ENCODE data around the gene SPEM1. TPM values are rescaled to one million over a fixed set of nuclear protein-coding genes. Genes with fewer than 3 reads are reported as not detected.

The SPEM1 gene
- total RNA-seq, 1 experiment from 2014 or later: 1.1 TPM

DNA sequence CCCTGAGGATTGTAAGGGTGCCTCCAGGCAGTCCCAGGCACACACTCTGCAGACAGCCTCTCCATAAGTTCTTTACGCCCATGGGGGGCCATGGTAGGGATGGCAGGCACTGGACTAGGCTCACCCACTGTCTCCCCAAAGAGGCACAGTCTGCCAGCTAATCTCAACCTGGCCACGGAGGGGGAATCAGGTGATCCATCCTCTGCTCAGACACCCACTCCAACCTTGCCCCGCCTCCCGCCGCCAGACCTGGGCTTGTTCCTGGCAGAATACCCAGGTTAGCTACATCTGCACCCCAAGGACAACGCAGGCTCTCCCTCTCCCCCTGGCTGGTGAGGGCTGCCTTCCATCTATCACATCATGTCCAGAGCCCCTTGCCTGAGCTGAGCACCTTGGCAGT lies 11.3 kb upstream of the SPEM1 start:
- H3K9me3 ChIP-seq (ENCODE audit: insufficient read depth, low read depth): no peaks in the 10 kb centered on the region
- no TSS peak for BruUV-seq (replicated peaks)
- no peaks in the 10 kb centered on the region for H3K9me2 ChIP-seq (ENCODE audit: insufficient read depth)
- H3K4me2 ChIP-seq: no peak overlapping the region
- no peak overlapping the region for H3K4me3 ChIP-seq
- ChIA-PET CTCF (no interaction called here), POLR2A (ENCODE audit: unreplicated experiment) (no interaction called here)
- TF ChIP-seq, protein P1, sequence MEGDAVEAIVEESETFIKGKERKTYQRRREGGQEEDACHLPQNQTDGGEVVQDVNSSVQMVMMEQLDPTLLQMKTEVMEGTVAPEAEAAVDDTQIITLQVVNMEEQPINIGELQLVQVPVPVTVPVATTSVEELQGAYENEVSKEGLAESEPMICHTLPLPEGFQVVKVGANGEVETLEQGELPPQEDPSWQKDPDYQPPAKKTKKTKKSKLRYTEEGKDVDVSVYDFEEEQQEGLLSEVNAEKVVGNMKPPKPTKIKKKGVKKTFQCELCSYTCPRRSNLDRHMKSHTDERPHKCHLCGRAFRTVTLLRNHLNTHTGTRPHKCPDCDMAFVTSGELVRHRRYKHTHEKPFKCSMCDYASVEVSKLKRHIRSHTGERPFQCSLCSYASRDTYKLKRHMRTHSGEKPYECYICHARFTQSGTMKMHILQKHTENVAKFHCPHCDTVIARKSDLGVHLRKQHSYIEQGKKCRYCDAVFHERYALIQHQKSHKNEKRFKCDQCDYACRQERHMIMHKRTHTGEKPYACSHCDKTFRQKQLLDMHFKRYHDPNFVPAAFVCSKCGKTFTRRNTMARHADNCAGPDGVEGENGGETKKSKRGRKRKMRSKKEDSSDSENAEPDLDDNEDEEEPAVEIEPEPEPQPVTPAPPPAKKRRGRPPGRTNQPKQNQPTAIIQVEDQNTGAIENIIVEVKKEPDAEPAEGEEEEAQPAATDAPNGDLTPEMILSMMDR (conservative IDR thresholded peaks at IDR 0.05): no peak
- no peak for TF ChIP-seq EZH2 (IDR thresholded peaks at IDR 0.05; ENCODE audit: low read depth)
- no peak overlapping the region for H3K27ac ChIP-seq
- no peaks in the 10 kb centered on the region for H3K27me3 ChIP-seq (ENCODE audit: insufficient read depth, low read depth)
- H3K79me2 ChIP-seq (ENCODE audit: low read depth): no peaks in the 10 kb centered on the region
- H3K4me1 ChIP-seq (replicated peaks; ENCODE audit: insufficient read depth): no peaks in the 10 kb centered on the region; the same call in 1 of the 2 replicates
- intact Hi-C loops (cut with micrococcal nuclease; ENCODE audit: unreplicated experiment): no loop called here
- no peaks in the 10 kb centered on the region for H3F3A ChIP-seq (ENCODE audit: insufficient read depth, low read depth)
- H4K20me1 ChIP-seq (ENCODE audit: insufficient read depth): no peaks in the 10 kb centered on the region
- no peak for DNase-seq
- H2AFZ ChIP-seq: no peak overlapping the region
- H3K36me3 ChIP-seq (ENCODE audit: low read depth): no peaks in the 10 kb centered on the region

DNA sequence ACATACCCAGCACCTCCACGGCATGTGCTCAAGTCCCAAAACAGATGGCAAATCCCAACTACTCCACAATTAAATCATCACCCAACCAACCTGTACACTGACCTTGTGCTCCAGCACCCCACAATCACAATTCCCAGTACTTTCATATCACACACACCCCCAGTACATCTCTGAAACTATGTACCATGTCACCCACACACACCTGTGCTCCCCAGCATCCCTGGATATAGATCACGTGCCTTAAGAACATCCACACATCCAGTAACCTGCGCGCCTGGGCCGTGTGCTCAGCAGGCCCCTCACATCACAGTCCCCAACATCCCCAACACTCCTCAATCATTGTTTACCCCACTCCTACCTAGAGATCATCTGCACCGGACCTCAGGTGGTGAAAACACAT lies 10.4 kb upstream of the SPEM1 start:
- Histone ChIP-seq H3K79me2 (ENCODE audit: low read depth) (no peaks in the 10 kb centered on the region), H3K4me3 (no peak overlapping the region), H3K36me3 (ENCODE audit: low read depth) (no peaks in the 10 kb centered on the region), H3K9me3 (ENCODE audit: insufficient read depth, low read depth) (no peaks in the 10 kb centered on the region), H3K4me1 (replicated peaks; ENCODE audit: insufficient read depth) (no peaks in the 10 kb centered on the region; the same call in 1 of the 2 replicates), H4K20me1 (ENCODE audit: insufficient read depth) (no peaks in the 10 kb centered on the region), H3K4me2 (no peak overlapping the region), H3K27me3 (ENCODE audit: insufficient read depth, low read depth) (no peaks in the 10 kb centered on the region), H3K9me2 (ENCODE audit: insufficient read depth) (no peaks in the 10 kb centered on the region), H3K27ac (no peak overlapping the region), H3F3A (ENCODE audit: insufficient read depth, low read depth) (no peaks in the 10 kb centered on the region), H2AFZ (no peak overlapping the region)
- TF ChIP-seq, protein P1 (conservative IDR thresholded peaks at IDR 0.05): no peak
- no peak for TF ChIP-seq EZH2 (IDR thresholded peaks at IDR 0.05; ENCODE audit: low read depth)
- no peak for DNase-seq
- intact Hi-C loops (cut with micrococcal nuclease; ENCODE audit: unreplicated experiment): no loop called here
- POLR2A ChIA-PET (ENCODE audit: unreplicated experiment): no interaction called here
- no TSS peak for BruUV-seq (replicated peaks)
- CTCF ChIA-PET: no interaction called here

DNA sequence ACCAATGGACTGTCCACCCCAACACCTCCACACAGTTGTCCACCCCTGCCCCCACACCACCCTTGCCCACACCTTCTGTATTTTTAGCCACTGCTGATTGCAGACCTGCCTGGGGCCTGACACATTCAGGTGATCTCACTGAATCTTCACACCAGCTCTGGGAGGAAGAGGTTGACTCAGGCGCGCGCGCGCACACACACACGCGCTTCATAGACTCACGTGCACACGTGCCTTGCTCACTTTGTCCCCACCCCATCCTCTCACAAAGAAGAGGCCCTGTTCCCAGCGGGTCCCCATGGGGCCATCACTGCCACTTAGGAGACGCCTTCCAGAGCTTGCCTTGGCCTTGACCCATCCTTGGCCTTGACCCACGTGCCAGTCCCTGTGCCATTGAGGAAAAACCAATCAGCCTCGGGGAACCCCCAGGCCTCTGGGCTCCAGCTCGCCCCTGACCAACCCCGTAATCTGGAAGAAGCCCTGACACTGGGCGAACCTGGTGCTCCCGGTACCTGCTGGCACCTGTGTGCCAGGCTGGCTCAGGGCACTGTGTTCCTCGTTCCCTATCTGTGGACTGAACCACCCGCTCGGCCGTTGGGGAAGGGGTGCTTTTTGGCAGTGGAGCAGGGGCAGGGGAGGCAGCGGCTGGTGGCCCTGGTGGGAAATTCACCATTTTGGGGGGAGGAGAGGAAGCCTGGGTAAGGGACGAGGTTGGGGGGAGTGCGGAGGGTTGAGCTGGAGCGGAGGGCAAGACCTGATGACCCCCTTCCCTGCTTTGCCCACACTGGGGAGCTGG lies 9.3 kb upstream of the SPEM1 start:
- CTCF ChIA-PET: no interaction called here

More for the DNA sequence above, 9.3 kb upstream of the SPEM1 start:
- TF ChIP-seq, protein P1 (conservative IDR thresholded peaks at IDR 0.05): no peak
- no peak for TF ChIP-seq EZH2 (IDR thresholded peaks at IDR 0.05; ENCODE audit: low read depth)
- no peaks in the 10 kb centered on the region; the same call in 1 of the 2 replicates for H3K4me1 ChIP-seq (replicated peaks; ENCODE audit: insufficient read depth)
- no peak overlapping the region for H3K4me3 ChIP-seq
- no peaks in the 10 kb centered on the region for H3K79me2 ChIP-seq (ENCODE audit: low read depth)
- POLR2A ChIA-PET (ENCODE audit: unreplicated experiment): no interaction called here
- H3K4me2 ChIP-seq: no peak overlapping the region
- H3K27ac ChIP-seq: no peak overlapping the region
- no peaks in the 10 kb centered on the region for H3K27me3 ChIP-seq (ENCODE audit: insufficient read depth, low read depth)
- H2AFZ ChIP-seq: no peak overlapping the region
- H4K20me1 ChIP-seq (ENCODE audit: insufficient read depth): no peaks in the 10 kb centered on the region
- H3K36me3 ChIP-seq (ENCODE audit: low read depth): no peaks in the 10 kb centered on the region
- intact Hi-C loops (cut with micrococcal nuclease; ENCODE audit: unreplicated experiment): no loop called here
- no peaks in the 10 kb centered on the region for H3F3A ChIP-seq (ENCODE audit: insufficient read depth, low read depth)
- BruUV-seq (replicated peaks): no TSS peak
- no peaks in the 10 kb centered on the region for H3K9me3 ChIP-seq (ENCODE audit: insufficient read depth, low read depth)
- DNase-seq: no peak
- no peaks in the 10 kb centered on the region for H3K9me2 ChIP-seq (ENCODE audit: insufficient read depth)

All from PC-9 (cell line).